A549 (cell line): ENCODE measurements around the gene TPO. TPM values are rescaled to one million over a fixed set of nuclear protein-coding genes. Genes with fewer than 3 reads are reported as not detected.

ENCODE experiments used
- ATAC-seq, 2 experiments: fragments of 200-7000 bp in 1 of 2; fragments of >200 bp in 1 of 2; cut with Nextera tagmentation in 1 of 2; cut with Tn5 transposase in 1 of 2; 3 replicates each; pipeline versions ENCODE4 v1.8.0 to v1.9.1; 2018 to 2020; ENCODE audit warnings: mild to moderate bottlenecking in 1 of 2, moderate library complexity in 1 of 2
- CTCF ChIA-PET: fragments of 300-600 bp; sonication (Branson Sonifier 250); formaldehyde crosslinking; extraction: SDS; loops from one replicate; lab custom pipeline; 2021; ENCODE audit warnings: antibody characterized with exemption, inconsistent platforms; lab: Yijun Ruan, JAX
- POLR2A ChIA-PET: fragments of 350-600 bp; formaldehyde crosslinking; extraction: SDS; loops from one replicate; lab custom pipeline; 2021; ENCODE audit warnings: antibody characterized with exemption, inconsistent platforms; lab: Yijun Ruan, JAX
- DNase-seq, 2 experiments: peaks; one replicate each; pipeline versions ENCODE4 v3.0.0 to v3.0.0-alpha.2; 2011 to 2016; ENCODE audit warnings: low read depth in 1 of 2, low spot score in 1 of 2
- FAIRE-seq: peaks from 2 replicates; lab custom pipeline; 2011; peaks lifted over from hg19 to GRCh38; lab: Jason Lieb, UNC
- H3K27ac ChIP-seq, 2 experiments: fragments of >200 bp; sonication (Bioruptor Twin); formaldehyde crosslinking; 3 replicates each; pipeline ENCODE4 v1.5.1; 2016 to 2017
- H3K4me1 ChIP-seq: fragments of >200 bp; sonication (Bioruptor Twin); formaldehyde crosslinking; 3 replicates; pipeline ENCODE4 v1.6.1; 2016
- H3K4me2 ChIP-seq: fragments of >200 bp; sonication (Bioruptor Twin); formaldehyde crosslinking; 3 replicates; pipeline ENCODE4 v1.6.1; 2016
- H3K4me3 ChIP-seq: fragments of >200 bp; sonication (Bioruptor Twin); formaldehyde crosslinking; 3 replicates; pipeline ENCODE4 v1.5.1; 2016
- H3K9me3 ChIP-seq: fragments of >200 bp; sonication (Bioruptor Twin); formaldehyde crosslinking; 3 replicates; pipeline ENCODE4 v1.6.1; 2016
- BCL3 ChIP-seq: fragments of >200 bp; sonication (Bioruptor Twin); formaldehyde crosslinking; IDR thresholded peaks from 3 replicates; pipeline ENCODE4 v1.6.1; 2016
- BHLHE40 ChIP-seq: IDR thresholded peaks from 2 replicates; pipeline ENCODE4 v1.6.1; 2012; ENCODE audit warnings: low read depth, low read length, inconsistent platforms
- CBX2 ChIP-seq: fragments of 200-600 bp; sonication (generic); IDR thresholded peaks from 2 replicates; pipeline ENCODE4 v1.6.1; 2016; ENCODE audit warnings: low read depth, mild to moderate bottlenecking, borderline replicate concordance
- CEBPB ChIP-seq, 2 experiments: fragments of >200 bp in 1 of 2; sonication (Bioruptor Twin) in 1 of 2; formaldehyde crosslinking in 1 of 2; IDR thresholded peaks; 2 replicates each; pipeline ENCODE4 v1.6.1; 2012 to 2016
- E2F6 ChIP-seq: IDR thresholded peaks from 2 replicates; pipeline ENCODE4 v1.6.1; 2012; ENCODE audit warnings: low read depth, borderline replicate concordance
- EHF ChIP-seq: fragments of 250-450 bp; sonication (Bioruptor Pico); IDR thresholded peaks from 2 replicates; pipeline ENCODE4 v1.5.0; 2020; ENCODE audit warnings: mild to moderate bottlenecking
- EHMT2 ChIP-seq: fragments of 200-600 bp; sonication (generic); IDR thresholded peaks from 2 replicates; pipeline ENCODE4 v1.6.1; 2016; ENCODE audit warnings: antibody characterized with exemption, low read depth, mild to moderate bottlenecking, moderate library complexity
- FOSL2 ChIP-seq, 2 experiments: fragments of 450-650 bp in 1 of 2; fragments of >200 bp in 1 of 2; sonication (Bioruptor Twin) in 1 of 2; formaldehyde crosslinking; IDR thresholded peaks; 2 replicates each; pipeline versions ENCODE4 v1.5.0 to v1.6.1; 2016 to 2020; ENCODE audit warnings: mild to moderate bottlenecking in 1 of 2, moderate library complexity in 1 of 2
- FOXS1 ChIP-seq: fragments of 250-450 bp; sonication (Bioruptor Pico); IDR thresholded peaks from 2 replicates; pipeline ENCODE4 v1.5.0; 2020; ENCODE audit warnings: mild to moderate bottlenecking, moderate library complexity
- HDAC2 ChIP-seq: fragments of 200-600 bp; sonication (generic); IDR thresholded peaks from 2 replicates; pipeline ENCODE4 v1.6.1; 2016
- HOXA7 ChIP-seq: fragments of 250-450 bp; sonication (Bioruptor Pico); IDR thresholded peaks from 2 replicates; pipeline ENCODE4 v1.5.0; 2020; ENCODE audit warnings: mild to moderate bottlenecking, moderate library complexity
- HOXB5 ChIP-seq: fragments of 250-450 bp; sonication (Bioruptor Pico); IDR thresholded peaks from 2 replicates; pipeline ENCODE4 v1.5.0; 2020; ENCODE audit warnings: mild to moderate bottlenecking, moderate library complexity
- JUN ChIP-seq, 2 experiments: fragments of >200 bp; sonication (Bioruptor Twin); formaldehyde crosslinking; IDR thresholded peaks; 2 replicates in 1 of 2; 3 replicates in 1 of 2; pipeline ENCODE4 v1.6.1; 2016 to 2017
- JUNB ChIP-seq: fragments of >200 bp; sonication (Bioruptor Twin); formaldehyde crosslinking; IDR thresholded peaks from 2 replicates; pipeline ENCODE4 v1.6.1; 2016
- KDM1A ChIP-seq: fragments of 200-600 bp; sonication (generic); IDR thresholded peaks from 2 replicates; pipeline ENCODE4 v1.6.1; 2016; ENCODE audit warnings: low read depth, mild to moderate bottlenecking
- KDM5A ChIP-seq: fragments of 200-600 bp; sonication (generic); IDR thresholded peaks from 2 replicates; pipeline ENCODE4 v1.6.1; 2016; ENCODE audit warnings: antibody characterized with exemption, mild to moderate bottlenecking
- MAX ChIP-seq: IDR thresholded peaks from 2 replicates; pipeline ENCODE4 v1.6.1; 2012
- NFE2L2 ChIP-seq: fragments of 150-350 bp; conservative IDR thresholded peaks from 2 replicates; pipeline ENCODE4 v1.6.1; 2014; ENCODE audit warnings: low read length
- NR3C1 ChIP-seq: fragments of >200 bp; sonication (Bioruptor Twin); formaldehyde crosslinking; IDR thresholded peaks from 3 replicates; pipeline ENCODE4 v1.6.1; 2017
- PHF8 ChIP-seq: fragments of 200-600 bp; sonication (generic); IDR thresholded peaks from 2 replicates; pipeline ENCODE4 v1.6.1; 2016; ENCODE audit warnings: low read depth, mild to moderate bottlenecking, antibody characterized with exemption, moderate library complexity, borderline replicate concordance
- POLR2A ChIP-seq: IDR thresholded peaks from 2 replicates; pipeline ENCODE4 v1.6.1; 2012; ENCODE audit warnings: mild to moderate bottlenecking, low read length
- RAD21 ChIP-seq, 2 experiments: fragments of >200 bp in 1 of 2; sonication (Bioruptor Twin) in 1 of 2; formaldehyde crosslinking in 1 of 2; IDR thresholded peaks in 1 of 2; conservative IDR thresholded peaks in 1 of 2; 2 replicates in 1 of 2; 3 replicates in 1 of 2; pipeline ENCODE4 v1.6.1; 2012 to 2018; ENCODE audit warnings: inconsistent platforms in 1 of 2
- RARB ChIP-seq: fragments of 250-450 bp; sonication (Bioruptor Pico); IDR thresholded peaks from 2 replicates; pipeline ENCODE4 v1.8.0; 2021; ENCODE audit warnings: mild to moderate bottlenecking, moderate library complexity
- SMC3 ChIP-seq: fragments of >200 bp; sonication (Bioruptor Twin); formaldehyde crosslinking; IDR thresholded peaks from 3 replicates; pipeline ENCODE4 v1.6.1; 2018; ENCODE audit warnings: inconsistent platforms
- TFCP2L1 ChIP-seq: fragments of 250-450 bp; sonication (Bioruptor Pico); IDR thresholded peaks from 2 replicates; pipeline ENCODE4 v1.5.0; 2021; ENCODE audit warnings: mild to moderate bottlenecking
- ZSCAN20 ChIP-seq: fragments of 250-450 bp; sonication (Bioruptor Pico); IDR thresholded peaks from 2 replicates; pipeline ENCODE4 v1.8.0; 2022; ENCODE audit warnings: mild to moderate bottlenecking, moderate library complexity
- WGBS: methylation state at CpG from one replicate; pipeline ENCODE4 v1.1.6; 2017; ENCODE audit errors: missing lambda C conversion rate; 5-methylcytosine and 5-hydroxymethylcytosine counted together
- polyA plus RNA-seq, 4 experiments: library from polyadenylated mRNA; depleted of rRNA in 3 of 4; stranded (reverse); fragments of >200 nt; fragmentation: RNase III in 1 of 4; extraction: RNeasy Plus Mini Kit Qiagen cat#74134 plus additional on column Dnase treatment in 1 of 4; gene quantifications; 2 replicates in 3 of 4; 3 replicates in 1 of 4; pipeline ENCODE4 v1.2.3, GENCODE V29; 2011 to 2017

Gene TPO
- polyA plus RNA-seq, 2 of the 4 experiments (the other 2 are of a cell fraction): 0.05 TPM; not detected in 1

- WGBS: 8% methylated on average over 4 of the region's 4 CpGs
- CTCF ChIA-PET: interaction anchor here (1.2 kb wide), 1 partner anchor 22 kb away, joined by 3 read pairs; no protein-coding TSS in a partner anchor
- Histone ChIP-seq H3K4me1 (no peaks in the 10 kb centered on the region), H3K27ac (no peak overlapping the region), H3K9me3 (no peaks in the 10 kb centered on the region), H3K4me2 (no peak overlapping the region), H3K4me3 (no peak overlapping the region)
- DNase-seq (no peak), ATAC-seq (peak in 1 of 2 experiments; percentile 36; a peak in 2 of 6 replicates), FAIRE-seq (no peak)
- TF ChIP-seq SMC3 (no peak), RAD21 (conservative IDR thresholded peaks at IDR 0.05 in 1 of 2, IDR thresholded peaks at IDR 0.05 in 1 of 2) (no peak), KDM5A (no peak), PHF8 (no peak), TFCP2L1 (no peak), FOXS1 (CRISPR knock-in tag) (no peak), NR3C1 (no peak), RARB (CRISPR knock-in tag) (no peak), JUNB (no peak), EHF (CRISPR knock-in tag) (no peak), JUN (IDR thresholded peaks at IDR 0.05) (no peak), MAX (no peak), E2F6 (no peak), CBX2 (no peak)
- POLR2A ChIA-PET: no interaction called here
Observed at GRCh38 chr2:1397350-1397749, 15.9 kb upstream of the TPO start.

GRCh38 chr2:1398191-1398590 is 15.1 kb upstream of the TPO start:
- 4% methylated on average over 5 of the region's 7 CpGs for WGBS
- no peak for TF ChIP-seq KDM1A
- no peak for TF ChIP-seq JUN (IDR thresholded peaks at IDR 0.05)
- TF ChIP-seq BHLHE40: no peak
- no peak for TF ChIP-seq HOXB5 (CRISPR knock-in tag)
- TF ChIP-seq FOSL2 (IDR thresholded peaks at IDR 0.05): no peak
- TF ChIP-seq FOSL2 (CRISPR knock-in tag; IDR thresholded peaks at IDR 0.05): no peak
- TF ChIP-seq POLR2A: no peak
- no peak for TF ChIP-seq CEBPB (IDR thresholded peaks at IDR 0.05)
- no peaks in the 10 kb centered on the region for H3K9me3 ChIP-seq
- no peak overlapping the region for H3K4me2 ChIP-seq
- no peaks in the 10 kb centered on the region for H3K4me1 ChIP-seq
- ATAC-seq (no peak), FAIRE-seq (no peak), DNase-seq (no peak)
- POLR2A ChIA-PET: no interaction called here
- H3K4me3 ChIP-seq: no peak overlapping the region
- no peak overlapping the region for H3K27ac ChIP-seq
- CTCF ChIA-PET: interaction anchor here (1.2 kb wide), 1 partner anchor 21 kb away, joined by 3 read pairs; no protein-coding TSS in a partner anchor

GRCh38 chr2:1400943-1401735 is 12.1 kb upstream of the TPO start:
- ATAC-seq: no peak
- POLR2A ChIA-PET: no interaction called here
- Histone ChIP-seq H3K4me1 (no peaks in the 10 kb centered on the region), H3K9me3 (no peaks in the 10 kb centered on the region), H3K4me3 (no peak overlapping the region), H3K4me2 (no peak overlapping the region)
- WGBS: 14% methylated on average over 8 of the region's 8 CpGs
- no peak for FAIRE-seq
- CTCF ChIA-PET: no interaction called here
- TF ChIP-seq KDM1A (no peak), HOXA7 (CRISPR knock-in tag) (no peak), BCL3 (no peak), HDAC2 (no peak), ZSCAN20 (no peak), CBX2 (no peak), JUN (IDR thresholded peaks at IDR 0.05) (no peak), NFE2L2 (no peak), SMC3 (no peak), EHMT2 (no peak), E2F6 (no peak)
- TF ChIP-seq, all 56 proteins: peak for 0
- DNase-seq: no peak
- no peak overlapping the region for H3K27ac ChIP-seq
